IPS-15b (cell line): ENCODE data around the gene SYCE3.
A peak's percentile ranks its signal among the peaks of the same experiment; 100 is the strongest.

ENCODE experiments used
- H3K27me3 ChIP-seq: one replicate; pipeline ENCODE4 v1.6.1; 2013; ENCODE audit warnings: low read length; ENCODE audit not compliant: control insufficient read depth, insufficient read depth
- H3K36me3 ChIP-seq: one replicate; pipeline ENCODE4 v1.6.1; 2013; ENCODE audit warnings: low read length; ENCODE audit not compliant: control insufficient read depth, insufficient read depth
- H3K4me1 ChIP-seq: one replicate; pipeline ENCODE4 v1.6.1; 2013; ENCODE audit warnings: mild to moderate bottlenecking, low read length; ENCODE audit not compliant: control insufficient read depth, insufficient read depth
- H3K4me3 ChIP-seq: one replicate; pipeline ENCODE4 v1.5.1; 2013; ENCODE audit warnings: low read depth, low read length
- H3K9ac ChIP-seq: one replicate; pipeline ENCODE4 v1.6.1; 2013; ENCODE audit warnings: low read depth, mild to moderate bottlenecking, low read length
- H3K9me3 ChIP-seq: one replicate; pipeline ENCODE4 v1.6.1; 2013; ENCODE audit warnings: mild to moderate bottlenecking, low read length; ENCODE audit not compliant: control insufficient read depth, insufficient read depth

Gene SYCE3

DNA sequence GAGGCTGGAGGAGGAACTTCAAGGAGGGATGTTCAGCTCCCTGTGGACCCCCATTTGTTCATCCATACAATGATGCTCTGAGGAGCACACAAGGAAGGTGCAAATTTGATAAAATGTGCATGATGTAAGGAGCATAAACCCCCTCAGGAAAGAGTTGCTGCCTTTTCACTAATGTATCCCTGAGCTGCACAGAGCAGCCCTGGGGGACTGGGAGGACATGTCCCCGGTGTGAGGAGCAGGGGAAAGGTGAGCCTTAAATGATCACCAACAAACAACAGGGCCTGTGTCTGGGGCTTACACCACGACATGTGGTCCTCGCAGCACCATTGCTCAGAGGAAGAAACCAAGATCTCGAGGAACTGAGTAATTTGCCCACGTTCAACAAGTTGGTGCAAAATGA is 34.4 kb upstream of the SYCE3 start:
- Histone ChIP-seq H3K4me1 (peaks cover 2% of the 10 kb centered on the region), H3K9me3 (no peaks in the 10 kb centered on the region), H3K27me3 (peaks cover 28% of the 10 kb centered on the region), H3K36me3 (no peaks in the 10 kb centered on the region), H3K9ac (no peak overlapping the region), H3K4me3 (no peak overlapping the region)

DNA sequence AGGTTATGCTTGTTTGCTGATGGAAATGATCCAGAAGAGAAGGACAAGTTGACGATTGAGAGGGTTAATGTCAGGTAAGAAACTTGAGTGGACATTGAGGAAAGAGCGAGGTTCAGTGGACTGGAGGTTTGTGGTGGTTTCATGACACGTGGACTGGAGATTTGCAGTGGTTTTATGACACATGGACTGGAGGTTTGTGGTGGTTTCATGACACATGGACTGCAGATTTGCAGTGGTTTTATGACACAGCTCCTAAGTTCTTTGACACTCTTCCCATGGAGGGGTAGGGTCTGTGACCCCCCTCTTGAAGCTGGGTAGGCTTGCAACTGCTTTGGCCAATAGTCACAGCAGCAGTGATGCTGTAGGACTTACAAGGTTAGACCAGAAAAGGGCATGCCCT is 32.5 kb upstream of the SYCE3 start:
- Histone ChIP-seq H3K9ac (no peak overlapping the region), H3K36me3 (no peaks in the 10 kb centered on the region), H3K4me3 (no peak overlapping the region), H3K27me3 (peaks cover 19% of the 10 kb centered on the region), H3K4me1 (no peaks in the 10 kb centered on the region), H3K9me3 (no peaks in the 10 kb centered on the region)

DNA sequence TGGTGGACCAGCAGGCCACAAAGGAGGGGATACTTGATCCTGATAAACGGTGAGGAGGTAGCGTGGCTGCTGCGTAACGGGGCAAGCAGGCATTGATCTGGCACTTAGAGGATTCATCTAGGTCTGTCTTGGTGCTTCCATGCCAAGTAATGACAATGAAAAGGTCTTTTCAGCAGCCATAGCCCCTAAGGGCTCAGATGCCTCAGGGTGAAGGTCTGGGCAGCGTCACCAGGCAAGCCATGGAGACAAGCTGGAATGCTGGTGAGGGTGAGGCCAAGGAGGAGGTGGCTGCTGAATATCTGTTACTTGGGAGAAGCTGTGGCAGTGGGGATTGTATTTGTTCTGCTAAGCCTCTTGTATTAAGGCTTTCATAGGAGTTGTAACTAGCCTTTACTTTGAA is 24.7 kb upstream of the SYCE3 start:
- Histone ChIP-seq H3K4me3 (no peak overlapping the region), H3K36me3 (no peaks in the 10 kb centered on the region), H3K4me1 (no peaks in the 10 kb centered on the region), H3K9me3 (no peaks in the 10 kb centered on the region), H3K9ac (no peak overlapping the region), H3K27me3 (peaks cover 8% of the 10 kb centered on the region)

DNA sequence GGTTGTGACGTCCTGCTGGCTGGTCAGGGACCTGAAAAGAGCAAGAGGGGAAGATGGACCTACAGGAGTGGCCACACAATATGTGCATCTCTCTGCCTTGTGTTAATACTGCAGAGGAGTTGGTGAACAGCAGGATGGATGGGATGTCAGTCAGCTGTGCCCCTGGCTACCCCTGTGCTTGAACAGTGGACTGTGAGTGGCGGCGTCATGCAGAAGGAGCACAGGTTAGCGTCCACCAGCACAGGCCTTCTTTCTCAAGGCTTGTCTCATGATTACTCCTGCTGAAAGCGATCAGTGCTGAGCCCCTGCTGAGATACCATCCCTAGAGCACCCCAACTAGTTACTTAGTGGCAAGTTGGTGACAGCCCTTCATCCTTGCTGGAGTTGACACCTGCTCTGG is 23.7 kb upstream of the SYCE3 start:
- Histone ChIP-seq H3K27me3 (peaks cover 8% of the 10 kb centered on the region), H3K9me3 (no peaks in the 10 kb centered on the region), H3K9ac (no peak overlapping the region), H3K4me3 (no peak overlapping the region), H3K4me1 (no peaks in the 10 kb centered on the region), H3K36me3 (no peaks in the 10 kb centered on the region)

DNA sequence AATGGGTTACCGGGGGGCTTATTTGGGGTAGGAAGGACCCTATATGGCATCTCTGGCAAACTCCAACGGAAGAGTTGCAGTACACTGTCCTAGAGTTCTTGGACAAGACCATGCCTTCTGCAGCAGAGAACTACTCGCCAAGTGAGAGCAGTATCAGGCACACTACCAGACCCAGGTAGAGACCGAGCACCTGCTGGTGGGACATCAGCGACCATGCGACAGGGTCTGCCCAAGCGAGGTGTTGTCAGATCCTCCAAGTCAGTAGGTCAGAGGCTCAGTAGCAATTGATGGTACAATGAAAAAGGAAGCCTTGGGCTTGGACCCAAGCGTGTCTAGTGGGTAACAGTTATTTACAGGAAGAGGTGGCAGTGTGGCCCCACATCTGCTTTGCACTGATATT is 23.1 kb upstream of the SYCE3 start:
- no peaks in the 10 kb centered on the region for H3K9me3 ChIP-seq
- peaks cover 8% of the 10 kb centered on the region for H3K27me3 ChIP-seq
- no peak overlapping the region for H3K9ac ChIP-seq
- no peaks in the 10 kb centered on the region for H3K36me3 ChIP-seq
- no peaks in the 10 kb centered on the region for H3K4me1 ChIP-seq
- no peak overlapping the region for H3K4me3 ChIP-seq

DNA sequence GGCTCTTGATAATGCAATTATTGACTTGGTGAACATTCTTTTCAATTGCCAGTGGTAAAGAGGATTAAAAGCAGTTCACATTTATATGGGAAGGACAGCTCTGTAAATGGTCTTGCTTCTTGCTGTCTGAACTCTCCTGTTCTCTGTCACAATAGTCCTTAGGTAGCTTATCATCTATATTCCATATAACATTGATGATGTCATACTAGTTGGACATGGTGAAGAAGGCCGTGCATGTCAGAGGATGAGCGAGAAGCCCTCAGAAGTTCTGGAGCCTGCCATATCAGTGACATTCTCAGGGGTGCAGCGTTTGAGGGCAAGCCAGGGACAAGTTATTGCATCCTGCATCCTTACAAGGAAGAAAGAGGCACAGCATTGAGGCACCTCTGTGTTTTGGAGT is 22.5 kb upstream of the SYCE3 start:
- Histone ChIP-seq H3K4me1 (no peaks in the 10 kb centered on the region), H3K9ac (no peak overlapping the region), H3K4me3 (no peak overlapping the region), H3K9me3 (no peaks in the 10 kb centered on the region), H3K36me3 (peaks cover 2% of the 10 kb centered on the region), H3K27me3 (peaks cover 8% of the 10 kb centered on the region)

DNA sequence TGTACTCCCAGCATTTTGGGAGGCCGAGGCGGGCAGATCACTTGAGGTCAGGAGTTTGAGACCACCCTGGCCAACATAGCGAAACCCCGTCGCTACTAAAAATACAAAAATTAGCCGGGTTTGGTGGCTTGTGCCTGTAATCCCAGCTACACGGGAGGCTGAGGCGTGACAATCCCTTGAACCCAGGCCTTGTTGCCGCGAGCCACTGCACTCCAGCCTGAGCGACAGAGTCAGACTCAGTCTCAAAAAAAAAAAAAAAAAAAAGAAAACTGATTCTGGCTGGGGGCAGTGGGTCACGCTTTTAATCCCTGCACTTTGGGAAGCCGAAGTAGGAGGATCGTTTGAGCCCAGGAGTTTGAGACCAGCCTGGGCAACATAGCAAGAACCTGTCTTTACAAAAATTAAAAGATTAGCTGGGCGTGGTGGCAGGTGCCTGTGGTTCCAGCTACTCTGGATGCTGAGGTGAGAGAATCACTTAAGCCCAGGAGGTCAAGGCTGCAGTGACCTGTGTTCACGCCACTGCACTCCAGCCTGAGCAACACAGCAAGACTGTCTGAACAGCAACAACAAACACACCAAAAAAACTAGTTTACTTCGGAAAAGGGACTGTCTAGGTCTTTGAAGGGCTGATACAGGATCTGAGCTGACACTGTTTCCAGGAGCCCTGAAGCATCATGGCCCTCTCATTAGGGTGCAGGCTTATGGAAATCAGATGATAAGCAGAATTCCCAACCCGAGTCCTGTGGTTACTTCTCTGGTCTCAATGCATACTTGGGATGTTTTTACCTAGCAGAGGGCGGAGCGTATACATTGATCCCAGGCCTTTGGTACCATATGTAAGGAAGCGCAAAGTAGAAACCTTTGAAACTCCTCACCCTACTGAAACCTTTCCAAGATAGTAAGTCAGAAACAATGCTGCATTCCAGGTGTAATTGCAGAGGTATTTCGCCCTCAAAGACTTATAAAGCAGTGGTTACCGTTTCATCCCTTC is 21.7 kb upstream of the SYCE3 start:
- peaks cover 5% of the 10 kb centered on the region for H3K36me3 ChIP-seq
- no peaks in the 10 kb centered on the region for H3K4me1 ChIP-seq
- H3K27me3 ChIP-seq: peaks cover 8% of the 10 kb centered on the region
- H3K4me3 ChIP-seq: no peak overlapping the region
- no peaks in the 10 kb centered on the region for H3K9me3 ChIP-seq
- H3K9ac ChIP-seq: no peak overlapping the region

DNA sequence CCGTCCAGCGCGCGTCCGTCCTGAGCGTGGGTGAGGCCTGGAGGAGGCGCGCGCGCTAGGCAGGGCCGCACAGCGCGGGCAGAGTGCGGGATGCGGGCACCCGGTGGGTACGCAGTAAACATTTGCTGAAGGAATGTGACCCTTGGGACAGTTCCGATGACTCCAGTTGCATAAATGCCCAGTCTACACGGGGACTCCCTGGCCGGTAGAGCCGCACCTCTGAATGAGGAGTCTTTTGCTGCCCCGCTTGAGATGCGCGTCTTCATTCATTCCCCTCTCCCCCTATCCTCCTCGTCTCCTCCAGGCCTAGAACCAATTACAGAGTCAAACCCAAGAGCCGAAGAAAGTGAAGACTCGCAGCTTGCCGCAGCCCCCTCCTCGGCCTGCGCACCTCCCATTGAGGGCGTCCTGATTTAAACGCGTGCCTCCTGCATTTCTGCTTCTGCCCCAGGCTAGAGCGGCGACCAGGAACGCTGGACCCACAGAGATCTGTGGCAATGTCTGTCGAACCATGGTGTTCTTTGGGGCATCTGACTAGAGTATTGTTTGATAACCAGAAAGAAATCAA is 20.7 kb upstream of the SYCE3 start:
- peak overlapping the region; percentile 88 for H3K4me3 ChIP-seq
- peaks cover 11% of the 10 kb centered on the region for H3K36me3 ChIP-seq
- H3K9me3 ChIP-seq: no peaks in the 10 kb centered on the region
- peaks cover 8% of the 10 kb centered on the region for H3K27me3 ChIP-seq
- peak overlapping the region; percentile 56 for H3K9ac ChIP-seq
- H3K4me1 ChIP-seq: peaks cover 3% of the 10 kb centered on the region

DNA sequence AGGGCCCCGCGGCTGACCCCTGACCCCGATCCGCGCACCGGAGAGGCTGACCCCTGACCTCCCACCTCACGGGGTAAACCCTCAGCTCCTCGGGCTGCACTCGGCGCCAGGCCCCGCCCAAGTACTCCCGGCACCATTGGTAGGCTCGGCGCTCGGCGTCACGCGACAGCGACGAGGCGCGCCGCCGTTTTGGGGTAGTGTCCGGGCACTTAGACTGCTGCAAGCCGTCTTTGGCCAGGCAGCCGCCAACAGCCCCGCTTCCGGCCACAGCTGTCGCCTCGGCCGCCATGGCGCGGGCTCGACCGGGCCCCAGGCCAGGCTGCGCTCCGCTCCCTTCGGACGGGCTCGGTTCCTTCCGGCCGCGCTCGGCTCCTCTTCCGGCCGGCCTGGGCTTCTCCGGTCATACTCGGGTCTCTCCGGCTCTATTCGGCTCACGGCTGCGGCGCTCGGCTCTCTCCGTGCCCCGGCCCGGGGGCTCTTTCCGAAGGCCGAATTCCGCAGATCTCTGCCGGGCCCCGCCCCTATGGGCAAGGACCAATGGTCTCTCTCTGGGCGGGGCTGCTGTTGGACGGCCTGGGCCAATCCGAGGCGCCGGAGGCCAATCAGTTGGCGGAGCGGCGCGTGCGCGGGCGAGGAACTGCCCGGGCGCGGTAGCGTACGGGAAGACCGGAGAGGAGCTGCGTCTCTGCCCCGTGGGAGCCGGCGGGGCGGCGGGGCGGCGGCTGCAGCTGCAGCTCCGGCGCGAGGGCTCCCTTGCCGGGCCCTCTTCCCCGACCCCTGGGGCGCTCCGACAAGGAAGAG is 20.0 kb upstream of the SYCE3 start, which contains the start of gene CHKB:
Gene CHKB, minus strand, starts transcription at position 357 of the 801 bp plus-strand sequence. Its CDS starts 68 bp downstream, at position 289.
- no peaks in the 10 kb centered on the region for H3K9me3 ChIP-seq
- H3K9ac ChIP-seq: peak within 1 kb of the TSS; percentile 89
- H3K27me3 ChIP-seq: peaks cover 8% of the 10 kb centered on the region
- peak within 1 kb of the TSS; percentile 88 for H3K4me3 ChIP-seq
- H3K4me1 ChIP-seq: peaks cover 3% of the 10 kb centered on the region
- peaks cover 12% of the 10 kb centered on the region for H3K36me3 ChIP-seq

DNA sequence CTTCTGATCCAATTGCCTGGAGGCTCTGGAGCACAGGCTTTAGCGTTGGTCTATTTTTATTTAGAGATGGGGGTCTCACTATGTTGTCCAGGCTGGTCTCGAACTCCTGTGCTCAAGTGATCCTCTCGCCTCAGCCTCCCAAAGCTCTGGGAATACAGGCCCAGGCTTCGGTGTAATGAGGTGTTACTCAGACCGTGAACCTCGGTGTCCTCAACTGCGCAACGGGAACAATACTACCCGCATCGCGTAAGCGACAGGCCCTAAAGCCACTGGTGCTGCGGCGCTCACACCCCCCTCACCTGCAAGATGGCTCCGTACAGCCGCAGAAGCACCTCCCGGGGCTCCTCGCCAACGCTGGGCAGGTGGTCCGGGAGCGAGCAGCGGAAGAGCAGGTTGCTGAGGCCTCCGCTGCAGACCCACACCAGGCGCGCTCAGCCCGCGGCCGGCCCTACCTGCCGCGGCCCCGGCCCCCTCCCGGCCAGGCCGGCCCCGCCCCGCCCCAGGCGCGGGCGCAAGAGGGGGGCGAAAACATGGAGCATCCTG is 19.3 kb upstream of the SYCE3 start:
- Histone ChIP-seq H3K9me3 (no peaks in the 10 kb centered on the region), H3K4me1 (peaks cover 5% of the 10 kb centered on the region), H3K4me3 (peak overlapping the region; percentile 87), H3K9ac (peak overlapping the region; percentile 89), H3K36me3 (peaks cover 16% of the 10 kb centered on the region), H3K27me3 (peaks cover 6% of the 10 kb centered on the region)
